ENCODE data around the gene TTC34.

GRCh38 chr1:2594001-2594640 is 207.4 kb downstream of the TTC34 start:
- no peak for TF ChIP-seq CTCF (conservative IDR thresholded peaks at IDR 0.05)
- TF ChIP-seq EZH2 (IDR thresholded peaks at IDR 0.05; ENCODE audit: low read depth): no peak

Data from PC-9 (cell line).